ENCODE data around the gene STAP1. TPM values are rescaled to one million over a fixed set of nuclear protein-coding genes. Genes with fewer than 3 reads are reported as not detected.
"Not testable (repeated sequence)": the region's sequence is repeated elsewhere in the genome, so short reads cannot be mapped to it uniquely, and the experiment has no call there.

STAP1 gene
- total and polyA plus RNA-seq, 12 donors, result 0.15 to 0.97 TPM; not detected in 10

GRCh38 chr4:67634741-67635140 is 76.2 kb downstream of the STAP1 start:
- Histone ChIP-seq H3K27me3 (no peaks in the 10 kb centered on the region), H3K4me1 (no peaks in the 10 kb centered on the region), H3K4me3 (no peak overlapping the region), H3K36me3 (peaks cover 0 to 96% (median 45%) of the 10 kb centered on the region in 9 donors), H3K27ac (no peak overlapping the region), H3K9me3 (no peaks in the 10 kb centered on the region)
- intact Hi-C loops (cut with DNase I), result loop anchor here in 2 of 10 donors (5.0 kb wide), 2 partner anchors 38 to 428 kb away; no protein-coding TSS in a partner anchor
- ATAC-seq (no peak), DNase-seq (no peak)
- no peak for TF ChIP-seq CTCF (IDR thresholded peaks at IDR 0.05)
- WGBS, 2 donors, result 93 to 96% methylated on average over 2 of the region's 2 CpGs

DNA sequence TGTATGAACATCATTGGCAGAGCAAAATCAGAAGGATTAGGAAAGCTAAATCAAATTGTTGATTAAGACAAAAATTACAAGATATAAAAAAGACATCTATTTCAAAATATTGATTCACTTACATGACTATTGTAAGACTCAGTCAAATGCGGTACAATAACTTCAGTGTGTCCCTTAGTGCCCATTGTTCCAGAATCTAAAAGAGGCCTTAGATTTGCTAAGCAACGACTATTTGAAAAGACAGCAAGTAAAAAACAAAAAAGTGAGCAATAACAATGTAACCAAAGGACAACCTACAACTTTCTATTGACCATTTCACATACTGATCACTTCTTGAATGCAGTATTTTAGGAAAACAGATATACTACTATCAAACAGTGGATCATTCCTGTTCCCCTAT is 76.8 kb downstream of the STAP1 start:
- 94 to 100% methylated on average over 2 of the region's 2 CpGs for WGBS, 2 donors
- ATAC-seq (no peak), DNase-seq (no peak)
- Histone ChIP-seq H3K4me3 (no peak overlapping the region), H3K27me3 (no peaks in the 10 kb centered on the region), H3K9me3 (no peaks in the 10 kb centered on the region), H3K36me3 (peaks cover 0 to 96% (median 39%) of the 10 kb centered on the region in 9 donors), H3K27ac (no peak overlapping the region), H3K4me1 (no peaks in the 10 kb centered on the region)
- TF ChIP-seq CTCF (IDR thresholded peaks at IDR 0.05), result no peak
- intact Hi-C loops (cut with DNase I), result loop anchor here in 2 of 10 donors (5.0 kb wide), 2 partner anchors 37 to 427 kb away; no protein-coding TSS in a partner anchor

DNA sequence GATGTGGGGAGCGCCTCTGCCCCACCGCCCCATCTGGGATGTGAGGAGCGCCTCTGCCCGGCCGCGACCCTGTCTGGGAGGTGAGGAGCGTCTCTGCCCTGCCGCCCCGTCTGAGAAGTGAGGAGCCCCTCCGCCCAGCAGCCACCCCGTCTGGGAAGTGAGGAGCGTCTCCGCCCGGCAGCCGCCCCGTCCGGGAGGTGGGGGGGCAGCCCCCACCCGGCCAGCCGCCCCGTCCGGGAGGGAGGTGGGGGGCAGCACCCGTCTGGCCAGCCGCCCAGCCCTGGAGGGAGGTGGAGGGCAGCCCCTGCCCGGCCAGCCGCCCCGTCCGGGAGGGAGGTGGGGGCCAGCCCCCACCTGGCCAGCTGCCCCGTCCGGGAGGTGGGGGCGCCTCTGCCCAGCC is 78.5 kb downstream of the STAP1 start:
- not testable (repeated sequence) for H3K27me3 ChIP-seq, H3K4me3 ChIP-seq, ATAC-seq, H3K27ac ChIP-seq, H3K4me1 ChIP-seq, DNase-seq, H3K9me3 ChIP-seq
- intact Hi-C loops (cut with DNase I), result loop anchor here in 2 of 10 donors (5.0 kb wide), 2 partner anchors 35 to 425 kb away; no protein-coding TSS in a partner anchor
- 95 to 98% methylated on average over 22 to 30 of the region's 30 CpGs for WGBS, 2 donors
- peaks cover 0 to 96% (median 29%) of the 10 kb centered on the region in 9 donors for H3K36me3 ChIP-seq

DNA sequence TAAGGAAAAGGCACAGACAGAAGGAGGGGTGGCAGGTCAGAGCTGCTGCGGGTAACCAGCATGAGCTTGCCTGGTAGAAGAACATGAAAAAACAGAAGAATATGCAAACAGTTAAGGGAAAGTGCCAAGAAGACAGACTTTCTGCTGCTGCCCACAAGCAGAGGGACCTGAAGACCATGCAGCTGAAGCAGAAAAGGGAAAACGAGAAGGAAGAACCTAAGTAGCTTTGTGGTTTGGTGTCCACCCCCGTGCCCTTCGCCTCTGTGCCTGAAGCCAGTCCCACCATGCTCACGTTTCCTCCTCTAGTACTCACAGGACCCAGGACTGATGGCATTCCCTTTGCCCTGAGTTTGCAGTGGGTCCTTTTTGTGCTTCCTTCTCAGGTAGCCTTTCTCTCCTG is 79.6 kb downstream of the STAP1 start:
- intact Hi-C loops (cut with DNase I), result loop anchor here in 2 of 10 donors (5.0 kb wide), 2 partner anchors 34 to 424 kb away; no protein-coding TSS in a partner anchor
- ATAC-seq (no peak), DNase-seq (no peak)
- H3K4me3 ChIP-seq, result no peak overlapping the region
- H3K9me3 ChIP-seq, result no peaks in the 10 kb centered on the region
- no peaks in the 10 kb centered on the region for H3K4me1 ChIP-seq
- 91 to 97% methylated on average over 5 of the region's 5 CpGs for WGBS, 2 donors
- H3K27ac ChIP-seq, result no peak overlapping the region
- no peaks in the 10 kb centered on the region for H3K27me3 ChIP-seq
- TF ChIP-seq CTCF (IDR thresholded peaks at IDR 0.05), result no peak
- H3K36me3 ChIP-seq, result peaks cover 0 to 96% (median 18%) of the 10 kb centered on the region in 9 donors

DNA sequence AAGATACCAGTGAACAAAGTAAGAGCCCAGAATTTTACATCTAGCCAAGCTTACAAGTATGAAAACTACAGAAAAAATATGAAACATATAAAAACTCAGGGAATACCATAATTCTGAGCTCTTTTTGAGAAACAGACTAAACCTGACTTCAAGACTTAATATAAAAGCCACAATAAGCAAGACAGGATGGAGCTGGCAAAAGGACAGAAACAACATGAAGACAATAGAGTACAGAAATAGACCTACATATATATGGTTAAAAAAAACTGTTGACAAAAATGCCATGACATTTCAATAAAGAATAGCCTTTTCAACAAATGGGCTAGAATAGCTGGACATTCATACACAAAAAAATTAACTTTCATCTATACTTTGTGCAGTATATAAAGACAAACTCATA is 93.0 kb downstream of the STAP1 start:
- ATAC-seq (no peak), DNase-seq (no peak)
- TF ChIP-seq CTCF (IDR thresholded peaks at IDR 0.05), result no peak
- Histone ChIP-seq H3K36me3 (peaks cover 0 to 95% (median 4%) of the 10 kb centered on the region in 9 donors), H3K9me3 (peaks cover 0 to 12% (median 0%) of the 10 kb centered on the region in 11 donors), H3K4me1 (no peaks in the 10 kb centered on the region), H3K27ac (no peak overlapping the region), H3K27me3 (no peaks in the 10 kb centered on the region), H3K4me3 (no peak overlapping the region)
- intact Hi-C loops (cut with DNase I), result no loop called here

Measured in heart right ventricle (tissue), 16 donors.